Osteocyte (in vitro differentiated cells): Measurements from ENCODE around the gene KLC4. TPM values are rescaled to one million over a fixed set of nuclear protein-coding genes. Genes with fewer than 3 reads are reported as not detected.

ENCODE experiments used
- DNase-seq: peaks from one replicate; pipeline ENCODE4 v3.0.0; 2021; ENCODE audit warnings: mixed read lengths; ENCODE audit not compliant: unreplicated experiment; ENCODE audit errors: extremely low spot score
- H3K27ac Mint-ChIP-seq: one replicate; pipeline ENCODE4 v1.8.0; 2021; ENCODE audit warnings: mild to moderate bottlenecking, mixed read lengths; ENCODE audit not compliant: unreplicated experiment
- H3K27me3 Mint-ChIP-seq: one replicate; pipeline ENCODE4 v1.8.0; 2021; ENCODE audit warnings: mixed read lengths; ENCODE audit not compliant: unreplicated experiment
- H3K36me3 Mint-ChIP-seq: one replicate; pipeline ENCODE4 v1.8.0; 2021; ENCODE audit warnings: mixed read lengths; ENCODE audit not compliant: unreplicated experiment
- H3K4me1 Mint-ChIP-seq: one replicate; pipeline ENCODE4 v1.8.0; 2021; ENCODE audit warnings: mixed read lengths; ENCODE audit not compliant: unreplicated experiment
- H3K4me3 Mint-ChIP-seq: one replicate; pipeline ENCODE4 v1.8.0; 2021; ENCODE audit warnings: mild to moderate bottlenecking, moderate library complexity, mixed read lengths; ENCODE audit not compliant: unreplicated experiment
- H3K9me3 Mint-ChIP-seq: one replicate; pipeline ENCODE4 v1.8.0; 2021; ENCODE audit warnings: mixed read lengths; ENCODE audit not compliant: unreplicated experiment
- total RNA-seq: library from RNA; stranded (reverse); gene quantifications from 2 replicates; pipeline ENCODE4 v1.2.1, GENCODE V29; 2021
- TF ChIP-seq, protein P1 (sequence below): fragments of 200-600 bp; sonication (generic); IDR thresholded peaks from 2 replicates; pipeline ENCODE4 v1.5.0; 2021; ENCODE audit warnings: antibody characterized with exemption, mild to moderate bottlenecking, moderate library complexity

The KLC4 gene
- total RNA-seq, 1 donor from 2014 or later, result 44.5 TPM

- Mint-ChIP-seq H3K36me3 (no peaks in the 10 kb centered on the region), H3K9me3 (no peaks in the 10 kb centered on the region), H3K27ac (peak overlapping the region; percentile 93), H3K4me3 (no peak overlapping the region), H3K4me1 (peaks cover 82% of the 10 kb centered on the region), H3K27me3 (no peaks in the 10 kb centered on the region)
- TF ChIP-seq, protein P1, sequence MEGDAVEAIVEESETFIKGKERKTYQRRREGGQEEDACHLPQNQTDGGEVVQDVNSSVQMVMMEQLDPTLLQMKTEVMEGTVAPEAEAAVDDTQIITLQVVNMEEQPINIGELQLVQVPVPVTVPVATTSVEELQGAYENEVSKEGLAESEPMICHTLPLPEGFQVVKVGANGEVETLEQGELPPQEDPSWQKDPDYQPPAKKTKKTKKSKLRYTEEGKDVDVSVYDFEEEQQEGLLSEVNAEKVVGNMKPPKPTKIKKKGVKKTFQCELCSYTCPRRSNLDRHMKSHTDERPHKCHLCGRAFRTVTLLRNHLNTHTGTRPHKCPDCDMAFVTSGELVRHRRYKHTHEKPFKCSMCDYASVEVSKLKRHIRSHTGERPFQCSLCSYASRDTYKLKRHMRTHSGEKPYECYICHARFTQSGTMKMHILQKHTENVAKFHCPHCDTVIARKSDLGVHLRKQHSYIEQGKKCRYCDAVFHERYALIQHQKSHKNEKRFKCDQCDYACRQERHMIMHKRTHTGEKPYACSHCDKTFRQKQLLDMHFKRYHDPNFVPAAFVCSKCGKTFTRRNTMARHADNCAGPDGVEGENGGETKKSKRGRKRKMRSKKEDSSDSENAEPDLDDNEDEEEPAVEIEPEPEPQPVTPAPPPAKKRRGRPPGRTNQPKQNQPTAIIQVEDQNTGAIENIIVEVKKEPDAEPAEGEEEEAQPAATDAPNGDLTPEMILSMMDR, result no peak
- DNase-seq, result no peak
These were observed 64.3 kb downstream of the KLC4 start for GRCh38 chr6:43123461-43124314.

GRCh38 chr6:43124481-43124880 is 65.0 kb downstream of the KLC4 start:
- no peaks in the 10 kb centered on the region for H3K9me3 Mint-ChIP-seq
- no peak for DNase-seq
- H3K27ac Mint-ChIP-seq, result peak overlapping the region; percentile 88
- no peak overlapping the region for H3K4me3 Mint-ChIP-seq
- no peaks in the 10 kb centered on the region for H3K36me3 Mint-ChIP-seq
- TF ChIP-seq, protein P1, result no peak
- H3K4me1 Mint-ChIP-seq, result peaks cover 88% of the 10 kb centered on the region
- H3K27me3 Mint-ChIP-seq, result no peaks in the 10 kb centered on the region

Other genes starting within 250 kb of the KLC4 start
- 77.4 and 80.5 TPM in 2 replicates for gene RPL7L1, start 180.0 kb upstream of the KLC4 start, total RNA-seq
- not detected in 2 replicates for gene PTCRA, start 143.6 kb upstream of the KLC4 start, total RNA-seq
- gene CNPY3, start 130.2 kb upstream of the KLC4 start, total RNA-seq, result 69.0 and 73.6 TPM in 2 replicates
- 0.44 and 0.97 TPM in 2 replicates for gene GNMT, start 98.9 kb upstream of the KLC4 start, total RNA-seq
- gene PEX6, start 80.5 kb upstream of the KLC4 start, total RNA-seq, result 27.1 and 27.3 TPM in 2 replicates
- 44.3 and 46.1 TPM in 2 replicates for gene PPP2R5D, start 75.1 kb upstream of the KLC4 start, total RNA-seq
- gene MEA1, start 45.7 kb upstream of the KLC4 start, total RNA-seq, result 66.2 and 67.8 TPM in 2 replicates
- gene KLHDC3, start 45.4 kb upstream of the KLC4 start, total RNA-seq, result 112 and 114 TPM in 2 replicates
- 58.1 and 66.2 TPM in 2 replicates for gene RRP36, start 38.0 kb upstream of the KLC4 start, total RNA-seq
- 59.9 and 62.3 TPM in 2 replicates for gene CUL7, start 5.8 kb upstream of the KLC4 start, total RNA-seq
- 50.7 and 55.2 TPM in 2 replicates for gene MRPL2, start 197 bp upstream of the KLC4 start, total RNA-seq
- gene PTK7, start 16.7 kb downstream of the KLC4 start, total RNA-seq, result 183 and 189 TPM in 2 replicates
- gene SRF, start 111.6 kb downstream of the KLC4 start, total RNA-seq, result 29.8 and 32.5 TPM in 2 replicates
- gene CUL9, start 122.6 kb downstream of the KLC4 start, total RNA-seq, result 39.5 and 41.9 TPM in 2 replicates
- 27.2 and 35.6 TPM in 2 replicates for gene DNPH1, start 169.8 kb downstream of the KLC4 start, total RNA-seq
- gene TTBK1, start 183.8 kb downstream of the KLC4 start, total RNA-seq, result 0.05 and 0.08 TPM in 2 replicates
- gene SLC22A7, start 238.6 kb downstream of the KLC4 start, total RNA-seq, result not detected in 2 replicates
- 1.4 and 1.8 TPM in 2 replicates for gene CRIP3, start 249.2 kb downstream of the KLC4 start, total RNA-seq